GM19328 (cell line): ENCODE results near the gene DDX49.
A peak's percentile ranks its signal among the peaks of the same experiment; 100 is the strongest.

Experiments used
- ATAC-seq: cut with Tn5 transposase; IDR thresholded peaks from one replicate; pipeline ENCODE4 v1.9.1; 2021; ENCODE audit warnings: mild to moderate bottlenecking, moderate library complexity; ENCODE audit not compliant: unreplicated experiment

The DDX49 gene, protein sequence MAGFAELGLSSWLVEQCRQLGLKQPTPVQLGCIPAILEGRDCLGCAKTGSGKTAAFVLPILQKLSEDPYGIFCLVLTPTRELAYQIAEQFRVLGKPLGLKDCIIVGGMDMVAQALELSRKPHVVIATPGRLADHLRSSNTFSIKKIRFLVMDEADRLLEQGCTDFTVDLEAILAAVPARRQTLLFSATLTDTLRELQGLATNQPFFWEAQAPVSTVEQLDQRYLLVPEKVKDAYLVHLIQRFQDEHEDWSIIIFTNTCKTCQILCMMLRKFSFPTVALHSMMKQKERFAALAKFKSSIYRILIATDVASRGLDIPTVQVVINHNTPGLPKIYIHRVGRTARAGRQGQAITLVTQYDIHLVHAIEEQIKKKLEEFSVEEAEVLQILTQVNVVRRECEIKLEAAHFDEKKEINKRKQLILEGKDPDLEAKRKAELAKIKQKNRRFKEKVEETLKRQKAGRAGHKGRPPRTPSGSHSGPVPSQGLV

DNA sequence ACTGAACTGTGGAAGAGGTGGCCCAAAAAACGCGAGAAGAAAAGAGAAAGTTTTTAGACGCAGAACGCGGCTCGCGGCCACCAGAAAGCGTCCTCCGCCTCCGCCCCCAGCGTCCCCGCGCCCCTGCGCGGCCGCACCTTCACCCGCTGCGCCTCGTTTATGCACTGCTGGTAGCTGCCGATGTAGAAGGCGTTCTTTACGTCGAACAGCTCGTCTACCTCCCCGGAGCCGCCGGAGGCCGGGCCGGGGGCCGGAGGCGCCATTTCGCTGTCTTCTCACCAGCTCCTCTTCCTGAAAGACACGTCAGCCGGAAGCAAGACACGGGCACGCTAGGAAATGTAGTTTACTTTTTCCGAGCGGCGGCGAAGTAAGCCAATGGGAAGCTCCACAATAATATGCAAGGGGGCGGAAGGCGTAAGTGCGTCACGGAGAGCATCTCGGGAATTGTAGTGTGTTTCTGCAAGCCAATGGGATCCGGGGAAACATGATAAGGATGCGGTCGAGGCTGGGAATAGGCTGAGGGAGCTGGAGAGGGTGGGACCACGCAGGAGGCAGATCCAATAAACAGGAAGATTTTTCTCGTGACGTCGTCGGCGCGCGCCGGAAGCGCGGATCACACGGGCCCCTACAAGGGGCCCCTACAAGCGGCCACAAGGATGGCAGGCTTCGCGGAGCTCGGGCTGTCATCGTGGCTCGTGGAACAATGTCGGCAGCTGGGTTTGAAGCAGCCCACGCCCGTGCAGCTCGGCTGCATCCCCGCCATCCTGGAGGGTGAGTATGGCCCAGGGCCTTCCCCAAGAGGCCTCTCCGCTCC, at the start of gene DDX49, which contains the start of gene COPE:
TSS of gene DDX49 (plus strand) at position 630 of the 814 bp plus-strand sequence. CDS start at position 657, 27 bp downstream.
TSS of gene COPE (minus strand) at position 302 of the 814 bp plus-strand sequence. CDS start at position 263, 39 bp downstream.
- peak; percentile 88 for ATAC-seq

DNA sequence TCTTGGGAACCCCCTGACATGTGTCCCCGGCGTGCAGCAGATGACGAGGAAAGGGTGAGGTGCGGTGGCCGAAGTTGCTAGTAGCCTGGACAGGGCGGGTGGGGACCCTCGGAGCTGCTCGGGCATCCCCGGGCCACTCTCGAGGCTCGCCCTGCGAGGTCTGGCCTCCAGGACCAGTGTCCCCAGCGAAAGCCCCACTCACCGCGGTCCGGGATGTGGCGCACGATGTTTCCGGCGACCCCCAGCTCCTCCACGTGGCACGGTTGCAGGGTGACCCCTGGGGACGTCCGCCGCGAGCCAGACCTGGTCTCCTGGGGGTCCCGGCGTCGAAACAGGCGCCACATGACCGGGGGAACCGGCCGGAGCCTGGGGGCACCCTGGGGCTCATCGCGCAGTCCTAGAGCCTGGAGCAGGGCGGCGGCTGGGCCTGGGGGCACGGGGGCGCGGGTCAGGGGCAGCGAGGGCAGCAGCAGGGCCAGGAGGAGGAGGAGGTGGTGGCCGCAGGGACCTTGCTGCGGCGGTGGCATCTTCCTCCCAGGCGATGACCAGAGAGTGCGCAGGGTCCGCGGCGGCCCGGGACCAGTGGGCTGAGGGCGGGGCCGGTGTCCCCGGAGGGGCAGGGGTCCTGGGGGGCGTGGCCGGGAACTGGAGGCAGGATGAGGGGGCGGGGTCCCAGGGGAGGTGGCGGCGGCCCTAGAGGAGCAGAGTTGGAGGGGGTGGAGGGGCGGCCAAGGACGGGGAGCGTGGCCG, 49.6 kb upstream of the DDX49 start:
- ATAC-seq: no peak

DNA sequence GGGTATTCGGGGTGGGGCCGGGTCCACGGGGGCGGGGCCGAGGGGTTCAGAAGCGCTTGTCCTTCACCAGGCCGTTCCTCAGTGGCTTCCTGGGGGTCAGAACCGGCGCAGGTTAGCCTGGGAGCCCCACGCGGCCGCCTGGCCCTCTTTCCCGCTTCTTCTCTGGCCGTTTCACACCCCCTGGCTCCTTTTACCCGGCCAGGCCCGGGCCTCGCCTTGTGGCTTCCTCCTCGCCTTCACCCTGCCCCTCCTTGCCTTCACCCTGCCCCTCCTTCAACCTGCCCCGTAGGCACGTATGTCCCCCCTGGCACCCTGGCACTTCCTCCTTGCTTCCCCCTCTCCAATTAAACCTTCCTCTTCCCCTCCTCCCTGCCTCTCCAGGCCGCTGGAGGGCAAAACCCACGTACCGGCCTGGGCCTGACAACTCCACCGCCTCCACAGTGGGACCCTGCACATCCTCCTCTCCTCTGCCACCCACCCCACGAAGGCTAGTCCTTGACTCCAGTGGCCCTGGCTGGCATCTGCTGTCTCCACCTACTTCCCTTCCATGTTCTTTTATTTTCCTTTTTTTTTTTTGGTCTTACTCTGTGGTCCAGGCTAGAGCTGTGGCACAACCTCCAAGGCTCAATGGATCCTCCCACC, 48.9 kb upstream of the DDX49 start:
- no peak for ATAC-seq

DNA sequence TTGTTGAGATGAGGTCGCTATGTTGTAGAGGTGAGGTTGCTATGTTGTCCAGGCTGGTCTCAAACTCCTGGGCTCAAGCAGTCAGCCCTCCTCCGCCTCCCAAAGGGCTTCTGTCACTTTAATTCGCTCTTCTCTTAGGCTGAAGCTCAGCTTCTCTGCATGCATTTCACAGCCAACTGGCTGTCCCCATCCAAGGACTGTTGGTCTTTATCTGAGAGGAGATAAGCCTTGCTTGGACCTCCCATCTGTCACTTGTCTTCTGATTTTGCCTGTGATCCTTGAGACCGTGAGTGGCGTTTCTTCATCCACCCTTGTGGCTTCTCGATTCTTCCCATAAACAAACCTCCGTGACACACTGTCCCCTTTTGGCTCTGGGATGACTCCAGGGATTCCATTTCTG, 48.0 kb upstream of the DDX49 start:
- ATAC-seq: no peak

DNA sequence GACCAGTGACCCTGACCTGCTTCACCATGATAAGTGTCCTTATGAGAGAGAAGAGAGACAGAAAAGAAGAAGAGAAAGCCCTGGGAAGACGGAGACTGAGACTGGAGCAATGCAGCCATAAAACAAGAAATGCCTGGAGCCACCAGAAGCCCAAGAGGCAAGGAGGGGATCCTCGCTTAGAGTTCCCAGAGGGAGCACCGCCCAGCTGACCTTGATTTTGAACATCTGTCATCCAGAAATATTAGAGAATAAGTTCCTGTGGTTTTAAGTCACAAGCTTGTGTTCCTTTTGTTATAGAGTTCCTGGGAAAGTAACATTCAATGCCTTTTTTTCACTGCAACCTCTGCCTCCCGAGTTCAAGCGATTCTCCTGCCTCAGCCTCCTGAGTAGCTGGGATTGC, 43.8 kb upstream of the DDX49 start:
- ATAC-seq: no peak

DNA sequence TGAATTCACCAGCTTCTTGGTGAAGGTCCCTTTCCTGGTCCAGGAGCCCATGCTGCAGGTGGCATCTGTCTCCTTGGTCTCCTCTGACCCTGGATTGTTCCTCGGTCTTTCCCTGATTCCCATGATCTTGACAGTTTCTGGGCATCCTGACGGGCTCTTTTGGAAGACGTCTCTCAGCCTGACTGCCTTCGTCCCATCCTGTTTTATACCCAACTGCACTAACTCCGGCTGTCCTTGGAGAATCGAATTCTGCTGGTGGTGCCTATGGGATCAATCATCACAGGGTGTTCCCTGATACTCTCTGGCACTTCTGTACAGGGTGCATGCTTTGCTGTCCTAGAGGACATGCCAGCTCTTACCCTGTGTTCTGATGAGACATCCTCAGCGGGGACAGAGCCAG, 42.6 kb upstream of the DDX49 start:
- no peak for ATAC-seq

DNA sequence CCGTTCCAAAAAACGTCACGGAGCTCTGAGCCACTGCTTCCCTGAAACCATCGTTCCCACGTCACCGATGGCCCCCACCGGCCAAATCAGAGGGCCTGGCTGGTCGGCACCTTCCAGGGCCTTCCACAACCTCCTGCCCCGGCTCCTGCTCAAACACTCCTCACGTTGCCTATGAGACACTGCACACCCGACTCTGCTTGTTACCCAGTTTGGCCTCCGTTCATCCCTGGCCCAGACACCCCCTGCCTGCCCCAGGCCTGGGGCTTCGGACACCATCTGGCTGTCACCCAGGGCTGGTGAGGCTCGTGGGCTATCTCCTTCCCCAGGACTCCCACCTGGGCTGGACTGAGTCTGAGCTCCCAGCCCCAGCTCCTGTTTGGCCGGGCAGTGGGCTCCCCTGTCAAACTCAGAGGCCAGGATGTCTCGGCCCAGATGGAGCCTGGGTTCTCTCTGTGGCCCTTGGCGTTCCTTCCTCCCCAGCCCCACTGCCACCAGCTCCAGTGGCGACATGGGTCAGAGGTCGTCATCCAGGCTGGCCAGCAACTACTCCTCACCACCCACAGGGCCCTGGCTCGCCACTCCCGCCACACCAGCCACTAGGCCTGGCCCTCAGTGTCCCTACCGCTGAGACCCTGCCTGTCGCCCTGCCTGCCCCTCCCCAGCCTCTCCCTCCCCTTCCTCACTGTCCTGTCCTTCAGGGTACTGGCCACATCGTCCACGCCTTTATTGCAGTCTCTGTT, 41.3 kb upstream of the DDX49 start:
- no peak for ATAC-seq

DNA sequence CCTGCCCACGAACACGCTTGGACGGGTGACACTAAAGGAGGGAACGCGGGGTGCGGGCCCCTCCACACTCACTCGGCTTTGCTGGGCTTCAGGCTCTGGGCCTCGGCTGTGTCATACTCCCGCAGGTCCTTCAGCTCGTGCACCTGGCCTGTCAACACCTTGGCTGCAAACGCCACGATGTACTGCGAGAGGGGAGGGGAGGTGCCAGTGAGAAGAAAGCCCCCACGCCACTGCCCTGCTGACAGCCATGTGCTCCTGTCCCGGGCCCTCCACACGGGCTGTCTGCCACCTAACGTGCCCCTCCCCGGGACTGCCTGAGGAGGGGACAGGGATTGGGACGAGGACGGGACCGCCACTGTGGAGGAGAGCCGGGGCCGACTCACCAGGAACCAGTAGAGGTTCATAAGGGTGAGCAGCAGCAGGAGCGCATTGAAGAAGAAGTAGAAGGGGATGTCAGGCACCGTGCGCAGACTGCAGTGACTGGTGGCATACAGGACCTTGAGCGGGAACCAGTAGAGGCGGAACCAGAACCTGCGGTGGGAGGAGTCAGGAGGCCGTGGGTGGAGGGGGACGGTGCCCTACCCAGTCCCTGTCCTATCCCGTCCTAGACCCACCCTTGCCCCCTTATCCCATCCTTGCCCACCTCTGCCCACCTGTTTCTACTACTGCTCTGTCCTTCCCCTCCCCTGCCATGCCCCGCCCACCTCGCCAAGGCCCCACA, 40.5 kb upstream of the DDX49 start:
- no peak for ATAC-seq

DNA sequence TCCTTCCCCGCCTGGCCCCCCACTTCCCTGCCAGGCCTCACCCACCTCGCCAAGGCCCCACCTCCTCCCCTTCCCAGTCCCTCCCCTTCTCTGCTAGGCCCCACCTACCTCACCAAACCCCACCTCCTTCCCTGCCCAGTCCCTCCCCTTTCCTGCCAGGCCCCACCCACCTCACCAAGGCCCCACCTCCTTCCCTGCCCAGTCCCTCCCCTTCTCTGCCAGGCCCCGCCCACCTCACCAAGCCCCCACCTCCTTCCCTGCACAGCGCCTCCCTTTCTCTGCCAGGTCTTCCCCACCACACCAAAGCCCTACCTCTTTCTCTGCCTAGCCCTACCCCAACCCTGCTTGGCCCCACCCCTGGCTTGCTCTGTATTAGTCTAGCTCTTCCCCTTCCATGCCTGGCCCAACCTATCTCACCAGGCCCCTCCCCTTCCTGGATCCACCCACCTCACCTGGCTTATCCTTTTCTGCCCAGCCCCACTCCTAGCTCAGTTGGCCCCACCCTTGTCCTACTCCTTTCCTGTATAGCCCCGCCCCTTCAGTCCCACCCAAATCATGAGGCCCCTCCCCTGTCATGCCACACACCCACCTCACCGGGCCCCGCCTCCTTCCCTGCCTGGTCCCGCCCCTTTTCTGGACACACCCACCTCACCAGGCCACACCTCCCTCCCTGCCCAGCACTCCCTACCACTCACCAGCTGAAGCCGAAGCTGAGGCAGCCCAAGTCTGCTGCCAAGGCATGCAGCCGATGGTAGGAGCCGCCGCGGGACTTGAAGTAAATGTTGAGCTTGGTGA, 39.7 kb upstream of the DDX49 start:
- ATAC-seq: no peak

DNA sequence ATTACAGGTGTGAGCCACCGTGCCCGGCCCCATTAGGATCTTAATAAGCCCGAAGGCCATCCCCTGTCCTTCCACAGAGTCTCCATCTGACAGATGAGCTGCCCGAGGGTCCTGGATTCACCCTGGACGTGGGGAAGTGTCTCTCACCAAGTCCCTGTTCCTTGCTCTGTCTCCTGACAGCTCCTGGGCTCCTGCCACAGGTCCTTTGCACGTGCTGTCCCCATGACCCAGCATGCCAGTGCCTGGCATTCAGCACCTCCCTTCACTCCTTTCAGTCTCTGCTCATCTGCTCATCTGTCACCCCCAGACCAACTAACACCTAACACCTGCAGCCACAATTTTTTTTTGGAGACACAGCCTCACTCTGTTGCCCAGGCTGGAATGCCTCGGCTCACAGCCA, 38.0 kb upstream of the DDX49 start:
- ATAC-seq: no peak

DNA sequence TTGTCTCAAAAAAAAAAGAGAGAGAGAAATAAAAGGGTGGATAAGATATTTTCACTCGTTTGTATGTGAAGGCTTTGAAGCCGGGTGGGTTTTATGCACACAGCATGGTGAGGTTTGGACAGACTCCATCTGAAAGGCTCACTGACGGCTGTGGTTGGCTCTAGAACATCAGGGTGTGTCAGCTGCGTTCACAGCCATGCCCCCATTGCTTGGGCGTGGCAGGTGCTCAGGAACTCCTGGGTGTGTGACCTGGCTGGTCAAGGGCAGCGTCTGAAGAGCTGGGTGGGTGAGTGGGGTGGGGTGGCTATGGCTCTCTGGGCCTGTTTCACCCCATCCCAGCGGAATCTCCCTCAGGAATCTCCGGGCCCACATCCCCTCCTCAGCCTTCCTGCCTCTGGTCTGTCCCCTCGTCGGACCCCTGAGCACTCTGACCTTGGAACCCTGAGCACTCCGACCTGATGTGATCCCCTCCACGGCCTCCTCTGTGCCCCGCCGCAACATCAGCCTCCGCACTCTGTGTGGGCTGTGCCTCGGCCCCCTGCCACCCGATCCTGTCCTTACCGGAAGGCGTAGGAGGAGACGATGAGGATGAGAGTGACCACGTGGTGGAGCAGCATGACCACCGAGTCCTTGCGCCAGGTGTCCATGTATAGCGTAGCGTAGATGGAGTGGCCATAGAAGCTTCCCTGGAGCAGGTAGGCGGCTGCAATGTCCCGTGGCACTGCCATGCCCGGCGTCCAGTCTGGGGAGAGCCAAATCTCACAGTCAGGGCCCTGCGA, 35.8 kb upstream of the DDX49 start:
- no peak for ATAC-seq

DNA sequence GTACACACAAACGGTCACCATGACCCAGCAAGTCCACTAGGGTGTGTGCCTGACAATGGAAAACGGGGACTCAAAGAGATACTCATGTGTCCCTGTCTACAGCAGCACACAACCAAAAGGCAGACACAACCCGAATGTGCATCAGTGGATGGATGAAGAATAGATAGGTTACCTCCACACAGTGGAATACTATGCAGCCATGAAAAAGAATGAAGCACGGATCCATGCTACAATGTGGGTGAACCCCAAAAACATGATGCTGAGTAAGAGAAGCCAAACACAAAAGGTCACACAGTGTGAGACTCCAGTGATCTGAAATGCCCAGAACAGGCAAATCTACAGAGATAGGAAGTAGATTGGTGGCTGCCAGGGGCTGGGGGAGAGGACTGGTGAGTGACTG, 32.5 kb upstream of the DDX49 start:
- ATAC-seq: no peak

DNA sequence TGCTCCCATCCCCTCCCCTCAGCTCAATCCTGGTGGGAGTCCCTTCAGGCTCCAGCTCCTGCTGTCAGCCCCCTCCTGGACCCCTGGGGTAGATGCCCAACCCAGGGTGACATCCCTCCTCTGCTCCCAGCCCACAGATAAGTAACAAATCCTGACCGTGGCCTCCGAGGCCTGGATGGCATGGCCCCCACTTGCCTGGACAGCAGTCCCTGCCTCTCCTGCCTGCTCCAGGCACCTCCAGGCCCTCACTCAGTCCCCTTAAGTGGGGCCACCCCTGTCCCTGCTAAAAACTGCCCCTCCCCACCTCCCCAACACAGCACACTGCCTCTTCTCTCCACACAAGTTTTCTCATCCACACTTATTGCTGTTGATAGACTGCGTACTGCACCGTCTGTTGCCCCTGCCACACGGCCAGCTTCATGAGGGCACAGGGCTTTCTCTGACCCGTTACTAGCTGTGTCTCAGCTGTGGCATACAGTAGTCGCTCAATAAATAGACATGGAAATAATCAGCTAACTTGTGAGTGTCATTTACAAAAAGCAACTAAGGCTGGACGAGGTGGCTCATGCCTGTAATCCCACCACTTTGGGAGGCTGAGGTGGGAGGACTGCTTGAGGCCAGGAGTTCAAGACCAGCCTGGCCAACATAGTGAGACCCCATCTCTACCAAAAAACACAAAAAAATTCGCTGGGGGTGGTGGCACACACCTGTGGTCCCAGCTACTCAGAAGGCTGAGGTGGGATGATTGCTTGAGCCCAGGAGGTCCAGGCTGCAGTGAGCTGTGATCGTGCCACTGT, 29.4 kb upstream of the DDX49 start:
- ATAC-seq: no peak

DNA sequence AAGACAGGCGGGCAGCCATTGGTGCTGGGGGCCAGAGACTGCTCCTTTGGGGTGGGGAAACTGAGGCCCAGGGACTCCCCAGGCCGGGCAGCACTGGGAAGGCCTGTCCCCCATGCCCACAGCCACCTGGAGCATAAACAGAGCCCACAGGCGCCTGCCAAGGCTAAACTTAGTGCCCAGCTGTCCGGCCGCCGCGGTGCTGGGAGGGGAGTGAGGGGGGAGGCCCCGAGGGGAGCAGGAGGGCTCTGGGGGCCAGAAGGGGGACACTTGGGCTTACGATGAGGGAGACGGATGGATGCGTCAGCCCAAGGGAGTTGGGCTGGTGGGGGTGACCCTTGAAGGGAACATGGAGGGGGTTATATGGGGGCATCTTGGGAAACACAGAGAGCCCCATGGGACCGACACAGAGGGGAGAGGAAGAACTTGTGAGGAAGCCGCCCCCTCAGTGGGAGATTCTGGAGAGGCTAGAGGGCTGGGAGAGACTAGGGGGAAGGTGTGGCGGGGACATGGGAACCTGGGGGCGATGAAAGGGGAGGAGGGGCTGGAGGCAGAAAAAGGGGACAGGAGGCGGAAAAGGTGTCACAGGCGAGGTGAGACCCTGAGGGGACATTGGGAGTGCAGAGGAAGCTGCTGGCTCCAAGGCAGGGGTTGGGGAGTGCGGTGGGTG, 25.8 kb upstream of the DDX49 start:
- ATAC-seq: no peak

DNA sequence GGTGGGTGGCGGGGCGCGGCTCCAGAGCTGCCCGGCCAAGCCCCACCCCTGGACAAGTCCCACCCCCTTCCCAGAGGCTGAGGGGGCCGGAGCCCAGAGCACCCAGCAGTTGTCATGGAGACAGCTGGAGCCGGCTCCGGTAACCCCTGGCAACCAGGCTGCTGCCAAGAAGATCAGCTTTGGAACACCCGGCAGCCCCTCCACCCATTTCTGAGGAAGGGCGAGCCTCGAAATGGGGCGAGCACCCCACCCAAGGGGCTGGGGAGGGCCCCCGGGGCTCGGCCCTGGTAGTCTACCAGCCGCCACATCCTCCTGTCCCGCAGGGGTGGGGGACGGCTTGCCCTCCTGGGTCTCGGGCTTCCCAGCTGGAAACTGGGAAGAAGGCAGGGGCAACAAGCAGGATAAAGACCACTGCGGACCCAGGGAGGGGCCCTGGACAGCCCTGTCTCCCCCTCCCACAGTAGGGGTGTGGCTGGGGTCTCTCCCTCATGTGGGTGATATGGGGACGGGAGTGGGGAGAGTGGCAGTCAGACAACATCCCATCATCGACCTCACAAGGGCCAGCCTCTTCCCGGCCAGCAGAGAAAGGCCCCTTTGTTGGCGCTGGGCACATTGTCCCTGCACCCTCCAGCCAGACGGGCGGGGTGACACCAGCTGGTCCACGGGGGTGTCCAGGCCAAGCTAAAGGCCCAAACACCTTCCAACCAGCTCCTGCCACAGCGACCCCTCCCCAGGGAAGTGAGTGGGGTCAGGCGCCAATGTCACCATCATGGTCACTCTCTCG, 25.1 kb upstream of the DDX49 start:
- no peak for ATAC-seq
